Testis (tissue), 2 donors: ENCODE results near the gene OSR1.

ENCODE experiments used
- POLR2A ChIP-seq: fragments of 450-650 bp; IDR thresholded peaks from one replicate; pipeline ENCODE4 v1.6.1; 2017; ENCODE audit warnings: antibody characterized with exemption, mild to moderate bottlenecking, moderate library complexity
- TF ChIP-seq, protein P1 (sequence below), 3 experiments: fragments of 450-650 bp in 2 of 3; fragments of 200-600 bp in 1 of 3; sonication (generic) in 1 of 3; IDR thresholded peaks; one replicate each; pipeline ENCODE4 v1.5.1; 2016 to 2019; ENCODE audit warnings: antibody characterized with exemption in 3 of 3, mild to moderate bottlenecking in 2 of 3, moderate library complexity in 1 of 3

DNA sequence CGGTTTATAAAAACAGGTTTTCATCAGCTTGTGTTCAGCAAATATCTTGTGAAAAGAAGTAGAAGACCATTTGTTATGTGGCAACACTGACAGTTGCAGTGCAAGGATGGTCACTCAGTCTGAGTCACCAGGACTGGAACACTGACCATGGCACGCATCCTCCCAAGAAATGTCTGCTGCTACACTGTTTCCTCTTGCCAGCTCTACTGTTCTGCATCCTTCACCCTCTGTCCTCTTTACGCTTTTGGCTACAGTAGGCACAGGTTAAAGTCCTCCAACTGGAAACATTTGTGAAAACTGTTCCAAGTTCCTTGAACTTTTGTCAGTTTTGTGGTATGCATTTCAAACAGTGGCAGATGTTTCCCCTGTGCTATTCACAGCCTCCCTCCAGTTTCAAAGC, 39.4 kb downstream of the OSR1 start:
- TF ChIP-seq POLR2A = no peak
- TF ChIP-seq, protein P1, sequence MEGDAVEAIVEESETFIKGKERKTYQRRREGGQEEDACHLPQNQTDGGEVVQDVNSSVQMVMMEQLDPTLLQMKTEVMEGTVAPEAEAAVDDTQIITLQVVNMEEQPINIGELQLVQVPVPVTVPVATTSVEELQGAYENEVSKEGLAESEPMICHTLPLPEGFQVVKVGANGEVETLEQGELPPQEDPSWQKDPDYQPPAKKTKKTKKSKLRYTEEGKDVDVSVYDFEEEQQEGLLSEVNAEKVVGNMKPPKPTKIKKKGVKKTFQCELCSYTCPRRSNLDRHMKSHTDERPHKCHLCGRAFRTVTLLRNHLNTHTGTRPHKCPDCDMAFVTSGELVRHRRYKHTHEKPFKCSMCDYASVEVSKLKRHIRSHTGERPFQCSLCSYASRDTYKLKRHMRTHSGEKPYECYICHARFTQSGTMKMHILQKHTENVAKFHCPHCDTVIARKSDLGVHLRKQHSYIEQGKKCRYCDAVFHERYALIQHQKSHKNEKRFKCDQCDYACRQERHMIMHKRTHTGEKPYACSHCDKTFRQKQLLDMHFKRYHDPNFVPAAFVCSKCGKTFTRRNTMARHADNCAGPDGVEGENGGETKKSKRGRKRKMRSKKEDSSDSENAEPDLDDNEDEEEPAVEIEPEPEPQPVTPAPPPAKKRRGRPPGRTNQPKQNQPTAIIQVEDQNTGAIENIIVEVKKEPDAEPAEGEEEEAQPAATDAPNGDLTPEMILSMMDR (IDR thresholded peaks at IDR 0.05) = no peak
